GM23338 (cell line): ENCODE measurements around the gene STRN3. TPM values are rescaled to one million over a fixed set of nuclear protein-coding genes. Genes with fewer than 3 reads are reported as not detected.

Experiments
- ATAC-seq: fragments of 200-7000 bp; cut with Tn5 transposase; 3 replicates; pipeline ENCODE4 v1.9.1; 2020
- DNase-seq: peaks from one replicate; pipeline ENCODE4 v3.0.0-alpha.2; 2015; ENCODE audit warnings: low spot score
- H2AFZ ChIP-seq: fragments of 200-600 bp; sonication (generic); 2 replicates; pipeline ENCODE4 v1.8.0; 2016; ENCODE audit warnings: antibody characterized with exemption, mild to moderate bottlenecking, moderate library complexity
- H3F3A ChIP-seq: fragments of 200-600 bp; sonication (generic); replicated peaks from 2 replicates; pipeline ENCODE4 v1.8.0; 2017; ENCODE audit warnings: antibody characterized with exemption, mixed run types, low read depth
- H3K27ac ChIP-seq: fragments of 200-600 bp; sonication (generic); 2 replicates; pipeline ENCODE4 v1.6.1; 2016; ENCODE audit warnings: low read depth
- H3K27me3 ChIP-seq: fragments of 200-600 bp; sonication (generic); 2 replicates; pipeline ENCODE4 v1.8.0; 2016; ENCODE audit warnings: mild to moderate bottlenecking, mixed run types, moderate library complexity; ENCODE audit not compliant: insufficient read depth
- H3K36me3 ChIP-seq: fragments of 200-600 bp; sonication (generic); 2 replicates; pipeline ENCODE4 v1.8.0; 2016; ENCODE audit warnings: mild to moderate bottlenecking; ENCODE audit not compliant: insufficient read depth
- H3K4me1 ChIP-seq: fragments of 200-600 bp; sonication (generic); 2 replicates; pipeline ENCODE4 v1.8.0; 2016; ENCODE audit warnings: mild to moderate bottlenecking, moderate library complexity; ENCODE audit not compliant: insufficient read depth
- H3K4me2 ChIP-seq: fragments of 200-600 bp; sonication (generic); 2 replicates; pipeline ENCODE4 v1.7.1; 2017; ENCODE audit warnings: mixed run types
- H3K4me3 ChIP-seq: fragments of 200-600 bp; sonication (generic); 2 replicates; pipeline ENCODE4 v1.6.1; 2016; ENCODE audit warnings: mixed run types
- H3K79me2 ChIP-seq: fragments of 200-600 bp; sonication (generic); replicated peaks from 2 replicates; pipeline ENCODE4 v1.8.0; 2017; ENCODE audit warnings: mild to moderate bottlenecking; ENCODE audit not compliant: insufficient read depth
- H3K9me2 ChIP-seq: fragments of 200-600 bp; sonication (generic); 2 replicates; pipeline ENCODE4 v1.8.0; 2017; ENCODE audit not compliant: insufficient read depth
- H4K20me1 ChIP-seq: fragments of 200-600 bp; sonication (generic); replicated peaks from 2 replicates; pipeline ENCODE4 v1.8.0; 2017; ENCODE audit warnings: mild to moderate bottlenecking; ENCODE audit not compliant: insufficient read depth
- H3K27ac Mint-ChIP-seq: 2 replicates; pipeline ENCODE4 v1.8.0; 2020; ENCODE audit warnings: inconsistent platforms, mild to moderate bottlenecking, moderate library complexity, mixed read lengths
- H3K27me3 Mint-ChIP-seq: 3 replicates; pipeline ENCODE4 v1.8.0; 2022; ENCODE audit warnings: low read depth, mild to moderate bottlenecking, moderate library complexity, mixed read lengths, inconsistent platforms; ENCODE audit not compliant: insufficient read depth, poor library complexity
- H3K36me3 Mint-ChIP-seq: 3 replicates; pipeline ENCODE4 v1.8.0; 2021; ENCODE audit warnings: low read depth, mild to moderate bottlenecking, inconsistent platforms, moderate library complexity, mixed read lengths
- H3K4me1 Mint-ChIP-seq: 3 replicates; pipeline ENCODE4 v1.8.0; 2020; ENCODE audit warnings: mild to moderate bottlenecking, inconsistent platforms, mixed read lengths
- H3K4me3 Mint-ChIP-seq: 3 replicates; pipeline ENCODE4 v1.8.0; 2021; ENCODE audit warnings: moderate library complexity, mild to moderate bottlenecking, inconsistent platforms, mixed read lengths
- H3K9me3 Mint-ChIP-seq: 3 replicates; pipeline ENCODE4 v1.8.0; 2020; ENCODE audit warnings: moderate library complexity, mild to moderate bottlenecking, inconsistent platforms, mixed read lengths
- CREB1 ChIP-seq: fragments of 250-450 bp; sonication (Bioruptor Pico); IDR thresholded peaks from 2 replicates; pipeline ENCODE4 v1.5.0; 2020; ENCODE audit warnings: low read depth, mild to moderate bottlenecking, moderate library complexity
- EZH2 ChIP-seq: fragments of 200-600 bp; sonication (generic); IDR thresholded peaks from one replicate; pipeline ENCODE4 v1.8.0; 2017; ENCODE audit warnings: antibody characterized with exemption, mild to moderate bottlenecking, low read depth; ENCODE audit not compliant: unreplicated experiment
- EZH2phosphoT487 ChIP-seq: fragments of 200-600 bp; sonication (generic); IDR thresholded peaks from one replicate; pipeline ENCODE4 v1.8.1; 2018; ENCODE audit warnings: antibody characterized with exemption; ENCODE audit not compliant: unreplicated experiment
- JUNB ChIP-seq: IDR thresholded peaks from one replicate; pipeline ENCODE4 v1.6.1; 2016; ENCODE audit warnings: antibody characterized with exemption; ENCODE audit not compliant: unreplicated experiment
- NANOG ChIP-seq: IDR thresholded peaks from 2 replicates; pipeline ENCODE4 v1.6.1; 2016; ENCODE audit warnings: antibody characterized with exemption, borderline replicate concordance
- POLR2AphosphoS5 ChIP-seq: IDR thresholded peaks from 2 replicates; pipeline ENCODE4 v1.6.1; 2016; ENCODE audit warnings: antibody characterized with exemption, low read depth
- STAT1 ChIP-seq: IDR thresholded peaks from one replicate; pipeline ENCODE4 v1.6.1; 2016; ENCODE audit warnings: antibody characterized with exemption; ENCODE audit not compliant: unreplicated experiment
- ZNF114 ChIP-seq: fragments of 250-450 bp; sonication (Bioruptor Pico); IDR thresholded peaks from 2 replicates; pipeline ENCODE4 v1.5.0; 2020; ENCODE audit warnings: mild to moderate bottlenecking, moderate library complexity
- ZNF331 ChIP-seq: fragments of 250-450 bp; sonication (Bioruptor Pico); IDR thresholded peaks from 2 replicates; pipeline ENCODE4 v1.5.0; 2020; ENCODE audit warnings: low read depth, mild to moderate bottlenecking, moderate library complexity
- polyA plus RNA-seq: library from polyadenylated mRNA; unstranded; fragments of >200 nt; fragmentation: Nextera tagmentation; extraction: Ambion mirVana; gene quantifications from 2 replicates; pipeline ENCODE4 v1.2.1, GENCODE V29; 2016
- total RNA-seq: library from RNA; depleted of rRNA; stranded (reverse); fragments of >200 nt; shearing (Covaris generic); gene quantifications from 2 replicates; pipeline ENCODE4 v1.2.3, GENCODE V29; 2014
- TF ChIP-seq, protein P1 (sequence below): IDR thresholded peaks from one replicate; pipeline ENCODE4 v1.6.1; 2018; ENCODE audit warnings: antibody characterized with exemption; ENCODE audit not compliant: unreplicated experiment
- TF ChIP-seq, protein P2 (sequence below): IDR thresholded peaks from 2 replicates; pipeline ENCODE4 v1.6.1; 2016; ENCODE audit warnings: antibody characterized with exemption
- TF ChIP-seq, protein P3 (sequence below), 2 experiments: fragments of 200-600 bp in 1 of 2; sonication (generic) in 1 of 2; conservative IDR thresholded peaks; 2 replicates each; pipeline versions ENCODE4 v1.5.1 to v1.6.1; 2016 to 2017; ENCODE audit warnings: antibody characterized with exemption in 2 of 2, low read depth in 2 of 2, mild to moderate bottlenecking in 2 of 2, moderate library complexity in 1 of 2

The STRN3 gene
- total and polyA plus RNA-seq, 2 experiments from 2014 or later = 35.0 to 40.6 TPM

DNA sequence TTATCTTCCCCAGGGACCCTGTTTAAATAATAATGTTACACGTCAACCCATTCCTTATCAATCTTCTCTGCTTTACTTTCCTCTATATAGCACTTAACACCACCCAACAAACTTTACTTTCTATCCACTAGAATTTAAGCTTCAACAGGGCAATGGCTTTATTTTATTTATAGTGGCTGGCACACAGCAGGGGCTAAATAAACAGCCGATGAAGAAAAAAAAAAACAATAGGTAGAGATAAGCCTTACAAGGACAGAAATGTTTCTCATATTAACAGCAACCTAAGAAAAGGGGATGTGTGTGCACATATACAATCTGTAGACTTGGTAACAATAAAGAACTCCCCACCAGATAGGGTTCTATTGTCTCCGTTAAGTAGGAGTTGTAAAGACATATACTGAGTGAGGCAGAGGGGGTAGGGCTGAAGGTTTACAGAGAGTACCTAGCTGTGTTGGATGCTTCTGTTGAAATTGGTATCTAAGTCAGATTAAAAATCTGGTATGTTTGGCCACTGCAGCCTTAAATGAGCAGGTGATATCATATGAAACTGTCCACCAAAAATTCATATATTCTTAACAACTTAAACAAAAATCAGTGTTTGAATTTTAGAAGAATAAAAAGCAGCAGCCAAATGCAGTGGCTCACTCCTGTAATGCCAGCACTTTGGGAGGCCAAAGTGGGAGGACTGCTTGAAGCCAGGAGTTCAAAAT is 25.4 kb downstream of the STRN3 start:
- Mint-ChIP-seq H3K27ac (no peak overlapping the region; the same call in 1 of the 2 replicates), H3K9me3 (peaks cover 11% of the 10 kb centered on the region; the same call in 2 of the 3 replicates), H3K4me1 (peaks cover 61% of the 10 kb centered on the region), H3K27me3 (peaks cover 2% of the 10 kb centered on the region), H3K36me3 (peaks cover 43% of the 10 kb centered on the region; the same call in 2 of the 3 replicates), H3K4me3 (no peak overlapping the region)
- H3K4me1 ChIP-seq = peaks cover 54% of the 10 kb centered on the region
- peaks cover 100% of the 10 kb centered on the region for H3K79me2 ChIP-seq
- peak overlapping the region; percentile 16; the same call in 1 of the 2 replicates for H3K4me2 ChIP-seq
- no peaks in the 10 kb centered on the region for H3K27me3 ChIP-seq
- no peak overlapping the region for H3K4me3 ChIP-seq
- H3K9me2 ChIP-seq = no peaks in the 10 kb centered on the region
- peaks cover 32% of the 10 kb centered on the region for H4K20me1 ChIP-seq
- H3K36me3 ChIP-seq = no peaks in the 10 kb centered on the region; the same call in 1 of the 2 replicates
- no peak overlapping the region for H3K27ac ChIP-seq
- no peak overlapping the region for H2AFZ ChIP-seq
- peaks cover 14% of the 10 kb centered on the region; the same call in 1 of the 2 replicates for H3F3A ChIP-seq
- ATAC-seq (no peak), DNase-seq (peak; percentile 18)
- TF ChIP-seq STAT1 (no peak), CREB1 (CRISPR knock-in tag) (no peak), NANOG (no peak), ZNF114 (CRISPR knock-in tag) (no peak), POLR2AphosphoS5 (no peak), JUNB (no peak), EZH2phosphoT487 (no peak), EZH2 (no peak), ZNF331 (CRISPR knock-in tag) (no peak)
- TF ChIP-seq, protein P1, sequence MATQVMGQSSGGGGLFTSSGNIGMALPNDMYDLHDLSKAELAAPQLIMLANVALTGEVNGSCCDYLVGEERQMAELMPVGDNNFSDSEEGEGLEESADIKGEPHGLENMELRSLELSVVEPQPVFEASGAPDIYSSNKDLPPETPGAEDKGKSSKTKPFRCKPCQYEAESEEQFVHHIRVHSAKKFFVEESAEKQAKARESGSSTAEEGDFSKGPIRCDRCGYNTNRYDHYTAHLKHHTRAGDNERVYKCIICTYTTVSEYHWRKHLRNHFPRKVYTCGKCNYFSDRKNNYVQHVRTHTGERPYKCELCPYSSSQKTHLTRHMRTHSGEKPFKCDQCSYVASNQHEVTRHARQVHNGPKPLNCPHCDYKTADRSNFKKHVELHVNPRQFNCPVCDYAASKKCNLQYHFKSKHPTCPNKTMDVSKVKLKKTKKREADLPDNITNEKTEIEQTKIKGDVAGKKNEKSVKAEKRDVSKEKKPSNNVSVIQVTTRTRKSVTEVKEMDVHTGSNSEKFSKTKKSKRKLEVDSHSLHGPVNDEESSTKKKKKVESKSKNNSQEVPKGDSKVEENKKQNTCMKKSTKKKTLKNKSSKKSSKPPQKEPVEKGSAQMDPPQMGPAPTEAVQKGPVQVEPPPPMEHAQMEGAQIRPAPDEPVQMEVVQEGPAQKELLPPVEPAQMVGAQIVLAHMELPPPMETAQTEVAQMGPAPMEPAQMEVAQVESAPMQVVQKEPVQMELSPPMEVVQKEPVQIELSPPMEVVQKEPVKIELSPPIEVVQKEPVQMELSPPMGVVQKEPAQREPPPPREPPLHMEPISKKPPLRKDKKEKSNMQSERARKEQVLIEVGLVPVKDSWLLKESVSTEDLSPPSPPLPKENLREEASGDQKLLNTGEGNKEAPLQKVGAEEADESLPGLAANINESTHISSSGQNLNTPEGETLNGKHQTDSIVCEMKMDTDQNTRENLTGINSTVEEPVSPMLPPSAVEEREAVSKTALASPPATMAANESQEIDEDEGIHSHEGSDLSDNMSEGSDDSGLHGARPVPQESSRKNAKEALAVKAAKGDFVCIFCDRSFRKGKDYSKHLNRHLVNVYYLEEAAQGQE = no peak
- TF ChIP-seq, protein P2, sequence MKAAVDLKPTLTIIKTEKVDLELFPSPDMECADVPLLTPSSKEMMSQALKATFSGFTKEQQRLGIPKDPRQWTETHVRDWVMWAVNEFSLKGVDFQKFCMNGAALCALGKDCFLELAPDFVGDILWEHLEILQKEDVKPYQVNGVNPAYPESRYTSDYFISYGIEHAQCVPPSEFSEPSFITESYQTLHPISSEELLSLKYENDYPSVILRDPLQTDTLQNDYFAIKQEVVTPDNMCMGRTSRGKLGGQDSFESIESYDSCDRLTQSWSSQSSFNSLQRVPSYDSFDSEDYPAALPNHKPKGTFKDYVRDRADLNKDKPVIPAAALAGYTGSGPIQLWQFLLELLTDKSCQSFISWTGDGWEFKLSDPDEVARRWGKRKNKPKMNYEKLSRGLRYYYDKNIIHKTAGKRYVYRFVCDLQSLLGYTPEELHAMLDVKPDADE = no peak
- TF ChIP-seq, protein P3, sequence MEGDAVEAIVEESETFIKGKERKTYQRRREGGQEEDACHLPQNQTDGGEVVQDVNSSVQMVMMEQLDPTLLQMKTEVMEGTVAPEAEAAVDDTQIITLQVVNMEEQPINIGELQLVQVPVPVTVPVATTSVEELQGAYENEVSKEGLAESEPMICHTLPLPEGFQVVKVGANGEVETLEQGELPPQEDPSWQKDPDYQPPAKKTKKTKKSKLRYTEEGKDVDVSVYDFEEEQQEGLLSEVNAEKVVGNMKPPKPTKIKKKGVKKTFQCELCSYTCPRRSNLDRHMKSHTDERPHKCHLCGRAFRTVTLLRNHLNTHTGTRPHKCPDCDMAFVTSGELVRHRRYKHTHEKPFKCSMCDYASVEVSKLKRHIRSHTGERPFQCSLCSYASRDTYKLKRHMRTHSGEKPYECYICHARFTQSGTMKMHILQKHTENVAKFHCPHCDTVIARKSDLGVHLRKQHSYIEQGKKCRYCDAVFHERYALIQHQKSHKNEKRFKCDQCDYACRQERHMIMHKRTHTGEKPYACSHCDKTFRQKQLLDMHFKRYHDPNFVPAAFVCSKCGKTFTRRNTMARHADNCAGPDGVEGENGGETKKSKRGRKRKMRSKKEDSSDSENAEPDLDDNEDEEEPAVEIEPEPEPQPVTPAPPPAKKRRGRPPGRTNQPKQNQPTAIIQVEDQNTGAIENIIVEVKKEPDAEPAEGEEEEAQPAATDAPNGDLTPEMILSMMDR (conservative IDR thresholded peaks at IDR 0.05; ENCODE audit: low read depth in 2 of 2) = no peak
